LNCaP clone FGC (cell line): ENCODE measurements around the gene CRYL1.

ENCODE experiments used
- DNase-seq: peaks from one replicate; pipeline ENCODE4 v3.0.0-alpha.2; 2011; ENCODE audit warnings: low read depth
- H3K4me3 ChIP-seq: 2 replicates; pipeline ENCODE4 v1.5.1; 2011; ENCODE audit warnings: mild to moderate bottlenecking, low read depth, low read length, control low read depth
- TF ChIP-seq, protein P1 (sequence below): IDR thresholded peaks from 2 replicates; pipeline ENCODE4 v1.5.1; 2012; ENCODE audit warnings: mild to moderate bottlenecking; ENCODE audit not compliant: control insufficient read depth, insufficient read depth; ENCODE audit errors: extremely low read depth

The CRYL1 gene

GRCh38 chr13:20503088-20504083, 22.3 kb downstream of the CRYL1 start:
- H3K4me3 ChIP-seq = no peak overlapping the region
- no peak for DNase-seq
- TF ChIP-seq, protein P1, sequence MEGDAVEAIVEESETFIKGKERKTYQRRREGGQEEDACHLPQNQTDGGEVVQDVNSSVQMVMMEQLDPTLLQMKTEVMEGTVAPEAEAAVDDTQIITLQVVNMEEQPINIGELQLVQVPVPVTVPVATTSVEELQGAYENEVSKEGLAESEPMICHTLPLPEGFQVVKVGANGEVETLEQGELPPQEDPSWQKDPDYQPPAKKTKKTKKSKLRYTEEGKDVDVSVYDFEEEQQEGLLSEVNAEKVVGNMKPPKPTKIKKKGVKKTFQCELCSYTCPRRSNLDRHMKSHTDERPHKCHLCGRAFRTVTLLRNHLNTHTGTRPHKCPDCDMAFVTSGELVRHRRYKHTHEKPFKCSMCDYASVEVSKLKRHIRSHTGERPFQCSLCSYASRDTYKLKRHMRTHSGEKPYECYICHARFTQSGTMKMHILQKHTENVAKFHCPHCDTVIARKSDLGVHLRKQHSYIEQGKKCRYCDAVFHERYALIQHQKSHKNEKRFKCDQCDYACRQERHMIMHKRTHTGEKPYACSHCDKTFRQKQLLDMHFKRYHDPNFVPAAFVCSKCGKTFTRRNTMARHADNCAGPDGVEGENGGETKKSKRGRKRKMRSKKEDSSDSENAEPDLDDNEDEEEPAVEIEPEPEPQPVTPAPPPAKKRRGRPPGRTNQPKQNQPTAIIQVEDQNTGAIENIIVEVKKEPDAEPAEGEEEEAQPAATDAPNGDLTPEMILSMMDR = no peak

DNA sequence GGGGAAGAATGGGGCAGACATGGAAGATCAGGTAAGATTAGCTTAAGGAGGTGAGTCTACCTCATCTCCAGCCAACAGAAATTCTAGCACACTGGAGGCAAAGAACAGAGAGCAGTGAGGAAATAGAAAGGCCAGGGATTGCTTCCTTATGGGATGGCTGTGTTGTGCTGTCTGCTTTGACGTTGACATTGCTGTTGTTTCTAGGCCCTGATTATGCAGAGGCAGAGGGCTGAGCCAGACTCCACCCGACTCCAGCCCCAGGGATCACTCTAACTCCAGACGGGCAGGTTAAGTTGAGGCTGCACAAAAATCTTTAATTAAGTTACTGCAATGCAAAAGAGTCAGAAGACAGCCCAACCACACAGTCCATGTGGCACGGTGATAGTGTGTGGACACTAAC, 24.1 kb downstream of the CRYL1 start:
- no peak overlapping the region for H3K4me3 ChIP-seq
- DNase-seq = no peak
- TF ChIP-seq, protein P1 = no peak

DNA sequence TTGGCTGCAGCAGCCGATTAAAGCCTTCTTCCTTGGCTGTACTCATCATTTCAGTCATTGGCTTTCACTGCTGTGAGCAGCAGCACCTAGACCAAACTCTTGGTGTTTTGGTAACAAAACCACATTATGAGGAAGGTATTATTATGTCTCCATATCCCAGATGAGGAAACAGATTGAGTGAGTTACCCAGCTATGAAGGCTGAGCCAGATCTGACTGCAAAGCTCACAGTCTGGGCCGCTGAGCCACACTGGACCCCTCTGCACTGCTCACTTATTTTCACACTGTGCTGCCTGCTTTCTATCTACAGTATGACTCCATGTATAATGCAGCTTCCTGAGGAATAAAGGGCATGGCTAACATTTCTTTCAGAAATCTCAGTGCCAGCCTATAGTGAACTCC, 24.5 kb downstream of the CRYL1 start:
- TF ChIP-seq, protein P1 = no peak
- no peak for DNase-seq
- H3K4me3 ChIP-seq = no peak overlapping the region

DNA sequence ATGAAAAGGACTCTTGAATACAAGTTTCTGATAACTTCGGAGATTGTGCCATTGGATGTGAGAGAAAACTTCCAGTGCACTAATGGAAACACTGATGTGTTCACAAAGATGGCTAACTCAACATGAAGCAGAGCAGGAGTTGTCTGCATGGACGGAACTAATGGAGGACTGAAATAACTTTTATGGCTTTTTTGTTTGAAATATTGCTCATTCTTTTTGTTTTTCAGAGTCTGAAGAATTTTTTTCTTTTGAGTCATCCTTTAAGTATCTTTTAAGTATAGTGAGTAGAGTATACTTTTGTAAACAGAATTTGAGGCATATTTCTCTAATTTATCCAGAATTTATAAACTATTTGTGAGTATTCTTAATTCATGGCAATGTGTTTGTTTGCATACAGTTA, 25.7 kb downstream of the CRYL1 start:
- DNase-seq = no peak
- TF ChIP-seq, protein P1 = no peak
- H3K4me3 ChIP-seq = no peak overlapping the region

DNA sequence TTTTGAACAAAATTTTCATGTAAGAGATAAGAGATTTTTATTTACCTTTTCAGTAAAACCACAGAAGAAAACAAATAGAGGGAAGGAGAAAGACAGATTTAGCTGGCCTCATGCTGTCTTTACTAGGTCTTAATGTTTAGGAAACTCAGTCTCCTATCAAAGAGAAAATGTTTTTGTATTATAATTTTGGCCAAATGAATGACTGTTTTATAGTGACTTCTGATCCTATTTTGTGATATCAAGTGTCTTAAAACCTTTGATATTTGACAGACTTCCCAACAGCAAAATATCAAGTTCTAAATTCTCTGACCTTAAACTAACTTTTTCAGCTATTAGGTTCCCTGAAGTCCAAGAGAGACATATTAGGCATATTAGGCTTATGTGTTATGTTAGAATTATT, 27.0 kb downstream of the CRYL1 start:
- DNase-seq = no peak
- TF ChIP-seq, protein P1 = no peak
- no peak overlapping the region for H3K4me3 ChIP-seq

- no peak overlapping the region for H3K4me3 ChIP-seq
- DNase-seq = no peak
- TF ChIP-seq, protein P1 = no peak
Measured at GRCh38 chr13:20498129-20498528, 27.5 kb downstream of the CRYL1 start.
